D721Med (cell line): Measurements from ENCODE around the gene KRTAP1-4.

ENCODE experiments used
- DNase-seq: peaks from one replicate; pipeline ENCODE4 v3.0.0; 2011; ENCODE audit warnings: low spot score; ENCODE audit not compliant: insufficient read length
- FAIRE-seq: peaks from 2 replicates; lab custom pipeline; 2011; peaks lifted over from hg19 to GRCh38; lab: Jason Lieb, UNC
- CTCF ChIP-seq: IDR thresholded peaks from 2 replicates; pipeline ENCODE4 v1.5.1; 2012; ENCODE audit warnings: mild to moderate bottlenecking, control low read depth; ENCODE audit not compliant: insufficient read depth; ENCODE audit errors: missing control alignments

KRTAP1-4 gene

GRCh38 chr17:41010441-41010840 is 19.6 kb downstream of the KRTAP1-4 start:
- DNase-seq (no peak), FAIRE-seq (no peak)
- no peak for TF ChIP-seq CTCF

GRCh38 chr17:41009936-41010335 is 20.1 kb downstream of the KRTAP1-4 start:
- FAIRE-seq (no peak), DNase-seq (no peak)
- no peak for TF ChIP-seq CTCF

GRCh38 chr17:41009301-41009760 is 20.7 kb downstream of the KRTAP1-4 start:
- FAIRE-seq, result no peak
- TF ChIP-seq CTCF, result no peak
- DNase-seq, result no peak

- FAIRE-seq, result no peak
- DNase-seq, result no peak
- TF ChIP-seq CTCF, result no peak
Measured at GRCh38 chr17:41008811-41009210, 21.2 kb downstream of the KRTAP1-4 start, which contains the start of gene KRTAP3-1. KRTAP3-1 (minus strand) TSS chr17:41009128; CDS start chr17:41009074, 54 bp downstream.

GRCh38 chr17:41004397-41004796 is 25.6 kb downstream of the KRTAP1-4 start:
- no peak for TF ChIP-seq CTCF
- FAIRE-seq, result no peak
- no peak for DNase-seq

GRCh38 chr17:41003926-41004325 is 26.1 kb downstream of the KRTAP1-4 start:
- DNase-seq (no peak), FAIRE-seq (no peak)
- no peak for TF ChIP-seq CTCF

GRCh38 chr17:41002814-41003213 is 27.2 kb downstream of the KRTAP1-4 start:
- DNase-seq, result no peak
- FAIRE-seq, result no peak
- TF ChIP-seq CTCF, result no peak
